Astrocyte of the spinal cord (primary cell): ENCODE measurements around the gene DUSP15.

ENCODE experiments used
- DNase-seq: peaks from one replicate; pipeline ENCODE4 v3.0.0; 2011; ENCODE audit warnings: low read depth, low spot score
- H3K4me3 ChIP-seq: 2 replicates; pipeline ENCODE4 v1.5.1; 2011; ENCODE audit warnings: low read depth, mild to moderate bottlenecking, low read length, moderate library complexity
- CTCF ChIP-seq: IDR thresholded peaks from 2 replicates; pipeline ENCODE4 v1.5.1; 2012; ENCODE audit warnings: low read depth, mild to moderate bottlenecking, low read length, inconsistent platforms
- in situ Hi-C: cut with HindIII; loops from 2 replicates; pipeline ENCODE4 v1.10.0; 2017; ENCODE audit warnings: low sequenced_read_pairs

DUSP15 gene

GRCh38 chr20:31840906-31841816 is 29.2 kb downstream of the DUSP15 start:
- no peak for DNase-seq
- no peak for TF ChIP-seq CTCF
- in situ Hi-C loops = no loop called here
- no peak overlapping the region for H3K4me3 ChIP-seq

DNA sequence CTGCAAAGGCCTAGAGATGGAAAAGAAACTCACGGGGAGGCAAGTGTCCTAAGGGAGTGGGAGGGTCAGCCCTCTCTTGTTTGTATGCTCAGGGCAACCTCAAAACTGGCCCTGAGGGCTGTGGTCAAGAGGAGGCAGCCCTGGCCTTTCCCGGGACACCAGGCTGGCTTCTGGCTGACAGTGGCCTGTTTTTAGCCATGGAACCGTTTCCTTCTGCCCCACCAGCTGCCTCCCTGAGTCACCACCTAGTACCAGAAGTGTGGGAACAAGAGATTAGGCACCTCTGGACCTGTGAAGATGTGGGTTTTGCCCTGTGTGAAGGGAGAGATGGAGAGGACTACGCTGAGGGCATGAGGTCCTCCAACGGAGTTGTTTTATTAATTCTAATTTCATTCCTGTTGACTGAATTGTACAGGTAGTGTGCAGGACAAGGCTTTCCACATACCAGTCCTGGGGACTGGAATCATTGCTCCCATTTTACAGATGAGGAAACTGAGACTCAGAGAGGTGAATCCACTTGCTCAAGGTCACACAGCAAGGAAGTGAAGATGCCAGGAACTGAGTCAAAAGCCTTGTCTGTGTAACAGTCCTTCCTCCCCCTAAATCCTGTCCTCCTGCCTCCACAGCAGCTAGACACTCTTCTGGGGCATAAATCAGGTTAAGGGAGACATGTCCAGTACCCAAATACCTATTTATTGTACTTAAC is 30.4 kb downstream of the DUSP15 start:
- peak; percentile 17 for DNase-seq
- no peak overlapping the region for H3K4me3 ChIP-seq
- in situ Hi-C loops = no loop called here
- TF ChIP-seq CTCF = no peak

- H3K4me3 ChIP-seq = no peak overlapping the region
- DNase-seq = peak; percentile 32
- in situ Hi-C loops = no loop called here
- TF ChIP-seq CTCF = no peak
Observed at GRCh38 chr20:31838646-31839292, 31.6 kb downstream of the DUSP15 start.

- H3K4me3 ChIP-seq = no peak overlapping the region
- in situ Hi-C loops = no loop called here
- TF ChIP-seq CTCF = no peak
- peak; percentile 64 for DNase-seq
Observed at GRCh38 chr20:31837896-31838397, 32.4 kb downstream of the DUSP15 start.

DNA sequence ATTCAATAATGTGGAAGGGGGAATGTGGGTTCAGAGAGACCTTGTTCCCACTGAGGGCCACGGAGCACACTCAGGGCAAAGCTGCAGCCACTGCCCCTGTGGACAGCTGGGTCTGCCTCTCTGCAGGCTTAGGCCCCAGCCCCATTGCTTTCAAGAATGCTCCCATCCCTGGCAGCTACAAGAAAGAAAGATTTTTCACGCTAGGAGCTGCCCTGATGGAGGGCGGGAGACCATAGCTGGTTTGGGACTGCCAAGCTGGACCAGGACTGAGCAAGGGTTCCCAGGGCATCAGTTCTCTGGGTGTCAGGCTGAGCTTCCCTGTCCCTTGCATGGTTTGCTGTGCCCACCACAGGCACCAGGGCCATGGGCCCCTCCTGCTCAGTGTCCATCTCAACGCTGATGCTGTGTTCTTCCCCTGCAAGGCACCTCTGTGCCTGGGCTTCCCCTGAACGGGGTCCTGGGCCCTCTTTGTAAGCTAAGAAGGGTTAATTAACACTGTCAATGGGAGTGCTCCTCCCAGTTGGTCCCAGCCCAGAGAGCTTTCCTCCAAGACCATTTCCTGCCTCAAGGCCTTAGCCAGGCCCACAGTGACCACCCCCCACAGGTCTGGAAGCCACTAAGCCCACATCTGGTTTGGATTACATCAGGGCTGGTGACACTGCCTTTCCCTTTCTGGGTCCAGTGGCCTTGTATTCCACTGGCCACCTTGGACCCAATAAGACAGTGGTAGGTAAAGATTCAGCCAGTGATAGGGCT is 33.3 kb downstream of the DUSP15 start:
- no peak overlapping the region for H3K4me3 ChIP-seq
- no peak for TF ChIP-seq CTCF
- peak; percentile 50 for DNase-seq
- in situ Hi-C loops = no loop called here
